Stimulated activated CD8-positive, alpha-beta memory T cell treated with anti-CD3 and anti-CD28 coated beads, Interleukin-15, amount 100 ng/mL, for 1 hour (primary cell): ENCODE data around the gene NSMF.

Source experiments
- DNase-seq: peaks from one replicate; pipeline ENCODE4 v3.0.0-alpha.2; 2020; ENCODE audit warnings: low read depth

The NSMF gene

GRCh38 chr9:137459152-137459600 is at the start of gene NSMF:
Gene NSMF, minus strand, starts transcription at chr9:137459334. Its CDS starts 232 bp downstream, at chr9:137459102.
- DNase-seq: peak; percentile 88

DNA sequence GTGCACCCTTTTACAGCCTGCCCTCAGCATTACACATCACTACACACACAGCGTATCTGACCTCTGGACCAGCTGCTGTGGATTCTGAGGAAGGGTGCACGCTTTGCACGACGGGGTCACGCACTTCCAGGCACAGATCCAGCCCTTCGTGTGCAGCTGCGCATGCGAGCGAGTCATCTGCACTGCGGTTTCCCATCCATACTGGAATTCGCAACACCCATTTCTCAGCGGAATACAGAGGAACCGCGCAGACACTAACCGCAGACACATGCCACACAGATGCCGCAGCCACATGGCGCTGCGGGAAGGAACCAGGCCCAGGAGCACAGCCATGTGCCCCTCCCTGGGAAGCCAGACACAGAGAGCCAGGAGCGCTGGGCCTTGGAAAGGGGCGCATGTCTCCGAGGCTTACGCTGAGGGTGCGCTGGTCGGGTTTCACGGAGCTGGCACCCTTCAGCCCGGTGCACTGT is 47.6 kb upstream of the NSMF start:
- no peak for DNase-seq

DNA sequence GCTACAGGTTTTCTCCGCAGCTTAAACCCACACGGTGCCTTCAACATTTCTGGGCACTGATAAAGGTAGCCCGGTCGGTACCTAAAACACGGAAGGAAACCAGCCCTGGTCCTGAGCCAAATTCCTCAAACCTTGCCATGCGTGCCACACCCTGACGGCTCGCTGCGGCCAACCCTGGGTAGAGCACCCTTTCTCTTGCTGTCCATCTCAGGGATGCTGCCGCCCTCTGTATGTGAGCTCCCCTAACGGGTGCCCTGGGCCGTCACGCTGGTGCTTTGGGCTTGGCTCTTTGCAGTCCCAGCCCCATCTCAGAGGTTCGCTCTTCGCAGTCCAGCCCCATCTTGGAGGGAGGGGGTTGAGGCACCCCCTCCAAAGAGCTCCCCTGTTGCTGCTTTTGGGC is 47.1 kb upstream of the NSMF start:
- DNase-seq: no peak

GRCh38 chr9:137505421-137506140 is 46.4 kb upstream of the NSMF start:
- DNase-seq: no peak

GRCh38 chr9:137504432-137504777 is 45.3 kb upstream of the NSMF start:
- DNase-seq: no peak

DNA sequence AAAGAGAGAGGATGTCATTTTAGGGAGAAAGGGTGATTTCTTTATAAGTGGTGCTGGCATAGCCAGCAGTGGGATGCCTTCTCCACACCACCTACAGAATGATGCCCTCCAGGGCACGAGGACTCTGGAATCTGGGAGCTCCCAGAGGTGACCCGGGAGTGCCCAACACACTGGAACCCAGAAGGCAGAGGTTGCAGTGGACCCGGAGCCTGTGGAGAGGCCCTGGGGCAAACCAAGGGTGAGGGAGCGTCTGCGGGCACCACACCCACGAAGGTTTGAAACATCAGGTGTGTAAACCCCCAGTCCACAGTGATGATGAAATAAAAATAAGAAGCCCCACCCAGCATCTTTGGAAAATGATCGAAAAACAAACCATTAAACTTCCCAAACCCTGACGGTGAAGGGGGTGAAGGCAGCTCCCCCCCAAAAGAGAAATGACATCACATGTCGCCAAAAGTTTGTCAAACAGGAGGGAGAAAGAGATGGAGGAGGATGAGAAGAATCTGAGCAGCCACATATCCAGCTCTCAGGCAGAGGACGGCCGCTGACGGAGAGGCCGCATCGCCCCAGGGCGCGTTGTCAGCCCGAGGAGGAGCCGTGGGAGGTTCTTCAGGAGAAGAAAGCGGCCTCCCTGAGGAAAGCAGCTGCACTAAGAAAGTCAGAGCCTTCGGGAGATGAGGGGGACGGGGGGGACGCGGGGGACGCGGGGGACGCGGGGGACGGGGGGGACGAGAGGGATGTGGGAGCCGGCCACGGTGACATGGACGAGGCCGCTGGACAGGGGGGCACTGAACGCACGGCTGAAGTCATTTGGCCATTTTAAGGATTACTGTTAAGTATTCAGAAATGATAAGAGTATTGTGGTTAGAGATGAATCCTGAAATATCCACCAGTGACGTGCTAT is 43.1 kb upstream of the NSMF start:
- no peak for DNase-seq

GRCh38 chr9:137501457-137501856 is 42.3 kb upstream of the NSMF start:
- DNase-seq: no peak

DNA sequence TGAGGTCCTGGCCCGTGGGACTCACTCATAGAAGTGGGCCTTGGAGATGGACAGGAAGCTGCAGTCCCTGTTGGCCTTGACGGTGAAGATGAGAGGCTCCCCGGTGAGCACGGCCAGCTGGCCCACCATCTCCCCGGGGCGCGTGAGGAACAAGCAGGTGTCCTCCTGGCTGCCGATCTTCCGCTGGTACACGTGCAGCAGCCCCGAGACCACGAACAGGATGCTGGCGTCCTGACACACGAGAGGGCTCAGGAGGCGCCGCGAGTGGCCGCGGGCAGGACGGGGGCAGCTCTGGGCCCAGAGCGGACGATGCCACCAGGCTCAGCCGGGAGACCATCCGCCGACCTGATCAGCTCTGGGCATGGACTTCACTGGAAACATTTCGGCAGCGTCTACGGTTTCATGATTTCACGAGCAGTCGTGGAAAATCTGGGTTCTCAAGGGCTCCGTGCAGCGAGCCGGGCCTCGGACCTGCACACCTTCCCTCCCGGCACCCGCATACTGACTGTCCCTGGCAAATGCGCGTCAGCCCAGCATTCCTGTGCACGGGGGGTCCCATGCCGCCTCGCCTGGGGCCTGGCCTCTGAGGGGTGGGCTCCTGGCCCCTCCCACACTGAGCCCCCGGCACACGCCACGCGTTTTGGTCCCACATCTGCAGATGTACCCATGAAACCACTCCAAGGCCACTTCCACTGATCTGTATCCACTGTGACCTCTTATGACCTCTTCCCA is 41.7 kb upstream of the NSMF start:
- DNase-seq: no peak

GRCh38 chr9:137499858-137500661 is 40.9 kb upstream of the NSMF start:
- DNase-seq: no peak

GRCh38 chr9:137499416-137499815 is 40.3 kb upstream of the NSMF start:
- DNase-seq: no peak

- DNase-seq: no peak
Measured at GRCh38 chr9:137498720-137499150, 39.6 kb upstream of the NSMF start.

DNA sequence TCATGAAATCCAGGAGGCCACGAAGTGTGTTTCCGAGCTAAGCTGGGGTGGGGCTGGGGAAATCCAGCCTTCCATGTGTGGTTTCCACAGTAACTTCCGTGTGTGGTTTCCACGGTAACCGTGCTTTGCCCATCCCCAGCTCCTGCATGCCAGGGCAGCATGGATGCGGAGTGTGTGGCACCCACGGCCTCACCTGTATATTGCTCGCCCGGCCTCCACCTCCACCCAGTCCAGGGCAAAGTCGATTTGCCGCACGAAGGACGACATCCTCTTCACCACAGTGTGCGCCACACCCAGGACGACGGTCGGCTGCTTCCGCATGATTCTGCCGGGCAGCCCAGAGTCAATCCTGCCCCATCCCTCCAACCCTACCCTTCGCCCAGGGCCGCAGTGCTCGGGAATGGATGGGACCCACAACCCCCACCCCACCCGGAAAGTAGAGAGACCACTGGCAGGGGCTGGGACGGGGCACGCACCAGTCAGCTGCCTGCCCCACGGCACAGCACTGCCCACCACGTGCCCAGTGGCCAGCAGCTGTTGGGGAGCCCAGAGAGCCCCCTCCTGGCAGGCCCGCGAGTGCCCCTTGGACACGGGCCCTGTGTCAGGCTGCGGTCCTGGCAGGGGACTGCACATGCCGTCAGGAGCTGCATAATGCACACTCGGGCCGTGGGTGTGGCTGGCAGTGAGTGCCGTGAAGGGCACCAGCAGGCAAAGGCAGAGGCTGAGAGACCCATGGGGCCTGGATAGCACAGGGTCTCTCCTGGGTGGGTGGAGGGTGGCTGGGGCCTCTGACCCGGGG is 39.0 kb upstream of the NSMF start:
- no peak for DNase-seq

- DNase-seq: no peak
Measured at GRCh38 chr9:137496601-137497375, 37.7 kb upstream of the NSMF start.

- no peak for DNase-seq
Measured at GRCh38 chr9:137494550-137495351, 35.6 kb upstream of the NSMF start.

DNA sequence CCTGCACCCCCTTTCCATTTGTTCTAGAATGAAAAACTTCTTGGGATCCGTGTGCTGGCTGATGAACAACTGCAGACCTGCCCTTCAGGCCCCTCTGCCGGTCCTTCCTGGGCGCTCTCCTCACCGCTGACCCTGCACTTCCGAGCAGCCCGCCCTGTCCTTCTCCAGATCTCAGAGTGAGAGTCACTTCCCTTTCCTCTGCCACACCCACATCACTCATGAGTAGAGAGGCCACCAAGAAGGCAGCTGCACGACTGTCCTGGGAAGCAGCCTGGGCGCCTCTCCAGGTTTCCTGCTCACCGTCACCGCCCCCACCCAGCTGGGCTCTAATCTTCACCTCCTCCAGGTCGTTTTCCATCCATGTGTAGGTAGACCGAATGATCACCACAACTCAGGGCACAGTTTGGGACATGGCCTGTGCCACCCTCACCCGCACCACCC is 35.0 kb upstream of the NSMF start:
- no peak for DNase-seq

- DNase-seq: no peak
Measured at GRCh38 chr9:137493364-137494103, 34.4 kb upstream of the NSMF start.

- DNase-seq: no peak
Measured at GRCh38 chr9:137492464-137493363, 33.6 kb upstream of the NSMF start.
